Rectal smooth muscle tissue (tissue), 1 donor: Measurements from ENCODE around the gene GRM8.
"Not testable (repeated sequence)": the region's sequence is repeated elsewhere in the genome, so short reads cannot be mapped to it uniquely, and the experiment has no call there.

Source experiments
- H3K27ac ChIP-seq: one replicate; pipeline ENCODE4 v1.7.0; 2013; ENCODE audit warnings: low read depth, low read length, inconsistent platforms
- H3K27me3 ChIP-seq: one replicate; pipeline ENCODE4 v1.7.0; 2013; ENCODE audit warnings: low read length; ENCODE audit not compliant: control insufficient read depth, insufficient read depth
- H3K36me3 ChIP-seq: one replicate; pipeline ENCODE4 v1.7.0; 2013; ENCODE audit warnings: low read length; ENCODE audit not compliant: control insufficient read depth, insufficient read depth
- H3K4me1 ChIP-seq: one replicate; pipeline ENCODE4 v1.7.0; 2013; ENCODE audit warnings: low read length; ENCODE audit not compliant: control insufficient read depth, insufficient read depth
- H3K4me3 ChIP-seq: one replicate; pipeline ENCODE4 v1.7.0; 2013; ENCODE audit warnings: low read length
- H3K9ac ChIP-seq: one replicate; pipeline ENCODE4 v1.7.0; 2013; ENCODE audit warnings: low read length

Gene GRM8

DNA sequence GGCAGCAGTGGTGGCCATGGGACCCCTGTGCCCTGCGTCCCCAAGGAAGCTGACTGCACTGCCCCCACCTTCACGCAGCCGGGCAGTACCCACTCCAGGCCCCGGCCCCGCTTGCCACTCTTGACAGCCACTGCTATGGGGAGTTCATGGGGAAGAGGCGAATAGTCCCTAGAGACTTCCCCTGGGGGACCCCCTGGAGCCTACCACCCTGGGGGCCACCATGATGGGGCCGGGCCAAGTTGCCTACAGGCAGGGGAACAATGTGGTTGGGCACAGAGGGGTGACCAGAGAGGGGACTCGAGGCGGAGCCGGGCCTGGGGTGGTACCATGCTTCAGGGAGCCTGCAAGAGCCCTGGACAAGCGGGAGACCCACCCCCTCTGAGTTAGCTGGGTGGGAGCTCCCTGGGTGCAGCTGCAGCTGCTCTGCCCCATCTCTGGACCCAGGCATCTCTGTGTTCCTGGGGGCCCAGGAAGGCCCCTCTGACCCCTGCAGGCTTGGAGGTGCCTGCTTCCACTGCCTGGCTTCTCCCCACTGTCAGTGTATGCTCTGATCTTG is 567.6 kb downstream of the GRM8 start:
- no peak overlapping the region for H3K4me3 ChIP-seq
- no peaks in the 10 kb centered on the region for H3K27me3 ChIP-seq
- H3K4me1 ChIP-seq = no peaks in the 10 kb centered on the region
- no peak overlapping the region for H3K9ac ChIP-seq
- no peak overlapping the region for H3K27ac ChIP-seq
- H3K36me3 ChIP-seq = no peaks in the 10 kb centered on the region

DNA sequence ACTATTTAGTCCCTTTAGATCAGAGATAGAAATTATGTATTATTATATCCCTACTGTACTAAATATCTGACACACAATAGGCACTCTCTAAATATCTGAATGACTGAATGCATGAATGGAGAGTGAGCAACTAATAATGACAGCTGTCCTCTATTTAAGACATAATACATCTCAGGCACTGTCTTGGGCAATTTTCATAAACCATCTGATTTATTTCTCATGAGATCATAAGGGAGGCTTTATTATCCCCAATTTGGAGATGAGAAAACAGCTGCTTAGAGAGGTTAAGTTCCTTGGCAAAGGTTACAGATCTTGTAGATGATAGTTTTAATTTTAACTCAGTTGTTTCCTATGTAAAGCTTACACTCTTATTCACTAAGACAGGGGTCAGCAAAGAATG is 570.6 kb downstream of the GRM8 start:
- H3K27me3 ChIP-seq = no peaks in the 10 kb centered on the region
- no peak overlapping the region for H3K27ac ChIP-seq
- no peaks in the 10 kb centered on the region for H3K4me1 ChIP-seq
- H3K4me3 ChIP-seq = no peak overlapping the region
- H3K9ac ChIP-seq = no peak overlapping the region
- H3K36me3 ChIP-seq = no peaks in the 10 kb centered on the region

DNA sequence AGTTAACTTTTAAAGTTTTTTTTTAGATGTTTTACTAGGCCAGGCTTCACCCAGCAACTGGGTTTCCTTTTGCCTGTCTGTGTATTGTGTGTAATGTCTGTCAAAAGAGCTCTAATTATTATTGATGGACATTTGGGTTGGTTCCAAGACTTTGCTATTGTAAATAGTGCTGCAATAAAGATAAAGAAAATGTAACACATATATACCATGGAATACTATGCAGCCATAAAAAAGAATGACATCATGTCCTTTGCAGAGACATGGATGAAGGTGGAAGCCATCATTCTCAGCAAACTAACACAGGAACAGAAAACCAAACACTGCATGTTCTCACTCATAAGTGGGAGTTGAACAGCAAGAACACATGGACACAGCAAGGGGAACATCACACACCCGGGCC is 584.0 kb downstream of the GRM8 start:
- H3K4me3 ChIP-seq = not testable (repeated sequence)

DNA sequence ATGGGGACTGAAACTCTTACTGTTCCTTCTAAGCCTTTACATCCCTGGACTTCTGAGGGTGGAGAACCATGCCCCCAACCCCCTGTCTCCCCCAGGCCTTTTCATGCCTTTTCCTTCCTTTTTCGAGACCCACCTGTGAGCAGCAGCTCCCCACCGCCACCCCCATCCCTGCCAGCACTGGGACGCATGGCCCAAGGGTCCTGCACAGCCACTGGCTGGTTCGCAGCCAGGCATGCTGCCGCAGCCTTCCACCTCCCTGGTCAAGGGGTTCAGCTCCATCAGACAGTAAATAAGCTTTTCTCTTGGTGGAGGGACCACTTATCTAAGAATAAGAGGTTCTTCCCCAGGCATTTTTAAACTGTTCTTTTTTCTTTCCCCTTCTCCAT is 584.4 kb downstream of the GRM8 start:
- Histone ChIP-seq H3K4me3 (no peak overlapping the region), H3K27me3 (no peaks in the 10 kb centered on the region), H3K9ac (no peak overlapping the region), H3K36me3 (no peaks in the 10 kb centered on the region), H3K27ac (no peak overlapping the region), H3K4me1 (no peaks in the 10 kb centered on the region)

More for the DNA sequence above, 584.0 kb downstream of the GRM8 start:
- H3K4me1 ChIP-seq, H3K9ac ChIP-seq, H3K27me3 ChIP-seq, H3K36me3 ChIP-seq, H3K27ac ChIP-seq: not testable (repeated sequence)

DNA sequence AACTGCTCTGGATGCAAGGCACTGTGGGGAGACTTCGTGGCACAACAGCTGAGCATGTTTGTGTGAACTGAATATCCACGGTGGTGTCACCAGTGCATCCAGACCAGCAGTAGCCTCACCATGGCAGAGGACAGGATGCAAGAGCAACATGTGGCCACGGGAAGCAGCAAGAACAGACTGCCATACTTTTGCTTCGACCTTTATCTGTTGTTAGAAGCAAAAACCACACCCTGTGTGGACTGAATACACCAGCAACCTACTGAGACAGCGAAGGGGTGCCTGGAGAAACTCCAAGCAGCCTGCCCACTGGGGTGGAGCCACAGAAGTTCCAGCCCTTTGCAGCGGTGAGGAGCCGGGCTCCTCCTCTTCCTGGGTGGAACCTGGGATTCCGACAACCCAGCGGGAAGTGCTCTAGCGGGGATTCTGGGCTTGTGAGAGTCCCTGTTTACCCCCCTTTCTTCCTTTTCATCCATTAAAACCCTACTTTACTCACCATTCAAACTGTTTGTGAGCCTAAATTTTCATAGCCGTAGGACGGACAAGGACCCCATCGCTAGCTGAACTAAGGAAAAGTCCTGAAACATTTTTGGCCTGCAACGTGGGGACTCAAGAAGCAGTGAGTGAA is 584.9 kb downstream of the GRM8 start:
- Histone ChIP-seq H3K27me3 (no peaks in the 10 kb centered on the region), H3K9ac (no peak overlapping the region), H3K36me3 (no peaks in the 10 kb centered on the region), H3K4me3 (no peak overlapping the region), H3K27ac (no peak overlapping the region), H3K4me1 (no peaks in the 10 kb centered on the region)

DNA sequence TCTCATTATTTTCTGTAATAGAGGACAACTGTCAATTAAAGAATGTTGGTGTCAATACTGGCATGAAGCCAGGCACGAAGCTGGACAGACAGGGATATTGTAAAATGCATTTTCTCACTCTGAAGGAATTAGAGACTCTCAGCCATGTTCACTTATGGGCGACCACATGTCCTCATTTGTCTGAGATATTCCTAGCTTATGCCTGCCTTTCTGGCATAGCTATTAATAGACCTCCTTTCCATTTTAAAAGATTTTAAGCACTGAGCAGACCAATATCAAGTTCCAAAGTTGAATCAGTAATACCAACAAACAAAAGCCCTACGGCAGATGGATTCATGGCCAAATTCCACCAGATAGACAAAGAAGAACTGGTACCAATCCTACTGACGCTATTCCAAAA is 589.9 kb downstream of the GRM8 start:
- no peak overlapping the region for H3K4me3 ChIP-seq
- no peak overlapping the region for H3K27ac ChIP-seq
- H3K27me3 ChIP-seq = no peaks in the 10 kb centered on the region
- no peaks in the 10 kb centered on the region for H3K4me1 ChIP-seq
- H3K9ac ChIP-seq = no peak overlapping the region
- H3K36me3 ChIP-seq = no peaks in the 10 kb centered on the region

DNA sequence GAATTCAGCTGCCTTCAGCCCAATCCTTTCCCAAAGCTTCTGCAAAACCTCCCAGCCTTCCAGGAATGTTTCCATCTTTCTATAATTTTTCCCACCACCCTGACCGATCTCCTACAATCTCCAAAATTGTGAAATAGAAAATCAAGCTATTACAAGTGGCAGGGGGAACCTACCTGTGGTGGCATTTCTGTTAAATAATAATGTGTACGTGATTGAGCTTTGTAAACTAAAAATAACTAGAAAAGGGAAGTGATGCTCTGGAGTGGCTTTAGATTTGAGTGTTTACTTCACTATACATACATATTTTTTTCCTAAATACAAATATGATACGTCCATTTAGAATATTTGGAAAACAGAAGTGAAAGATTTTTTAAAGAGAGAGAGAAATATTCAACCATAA is 593.6 kb downstream of the GRM8 start:
- H3K4me3 ChIP-seq = no peak overlapping the region
- no peak overlapping the region for H3K9ac ChIP-seq
- H3K4me1 ChIP-seq = no peaks in the 10 kb centered on the region
- H3K36me3 ChIP-seq = no peaks in the 10 kb centered on the region
- no peak overlapping the region for H3K27ac ChIP-seq
- H3K27me3 ChIP-seq = no peaks in the 10 kb centered on the region

DNA sequence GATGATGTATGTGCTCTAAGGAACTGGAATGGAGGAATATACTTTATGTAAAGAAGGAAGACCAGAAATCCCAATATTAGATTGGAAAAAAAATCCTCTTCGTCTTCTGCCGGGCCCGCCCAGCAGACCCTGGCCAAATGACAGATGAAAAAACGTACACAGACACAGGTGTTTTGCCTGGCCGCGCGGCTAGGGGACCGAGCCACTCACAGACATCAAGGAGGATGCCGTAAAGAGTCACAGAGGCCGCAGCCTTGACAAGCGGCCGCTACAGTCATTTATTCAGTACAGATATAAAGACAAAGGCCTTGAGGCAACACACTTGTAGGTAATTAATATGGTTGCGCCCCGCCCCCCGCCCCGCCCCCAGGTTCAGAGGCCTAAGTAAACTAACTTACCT is 594.1 kb downstream of the GRM8 start:
- Histone ChIP-seq H3K4me1 (no peaks in the 10 kb centered on the region), H3K27me3 (no peaks in the 10 kb centered on the region)

DNA sequence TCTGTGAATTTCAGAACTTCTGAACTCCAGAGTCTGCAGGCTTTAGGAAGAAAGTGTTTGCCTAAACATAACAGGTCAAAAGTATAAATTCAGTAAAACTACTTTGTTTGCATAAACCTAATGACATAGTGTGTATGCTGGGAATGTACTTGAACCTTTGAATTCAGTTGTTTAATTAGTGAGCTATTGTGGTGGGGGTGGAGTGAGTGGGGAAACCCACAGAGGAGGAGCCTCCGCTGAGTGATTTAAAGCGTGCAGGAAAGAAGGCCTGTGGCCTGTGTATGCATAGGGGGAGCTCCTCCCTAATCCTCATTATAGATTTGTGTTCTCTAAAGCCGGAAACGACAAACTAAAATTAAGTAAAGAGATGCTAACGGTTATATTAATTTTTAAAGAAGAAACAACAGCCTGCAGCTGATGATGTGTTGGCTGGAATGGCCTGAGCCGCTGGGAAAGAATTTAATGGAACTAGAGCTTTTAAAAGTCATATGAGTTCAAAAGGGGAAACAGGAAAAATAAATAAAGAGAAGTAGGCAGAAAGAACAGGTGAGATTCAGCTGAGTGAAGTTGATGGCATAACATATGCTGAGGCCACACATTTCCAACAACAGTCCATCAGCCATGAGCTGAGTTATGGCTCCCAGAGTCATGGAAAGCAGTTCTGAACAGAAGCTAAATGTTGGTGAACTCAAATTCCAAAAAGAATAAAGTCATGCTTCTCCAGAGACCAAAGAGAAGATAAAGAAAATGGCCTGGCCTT is 595.0 kb downstream of the GRM8 start:
- Histone ChIP-seq H3K4me3 (no peak overlapping the region), H3K4me1 (no peaks in the 10 kb centered on the region)

More for the DNA sequence above, 594.1 kb downstream of the GRM8 start:
- no peak overlapping the region for H3K27ac ChIP-seq
- H3K36me3 ChIP-seq = no peaks in the 10 kb centered on the region
- H3K9ac ChIP-seq = no peak overlapping the region
- no peak overlapping the region for H3K4me3 ChIP-seq

DNA sequence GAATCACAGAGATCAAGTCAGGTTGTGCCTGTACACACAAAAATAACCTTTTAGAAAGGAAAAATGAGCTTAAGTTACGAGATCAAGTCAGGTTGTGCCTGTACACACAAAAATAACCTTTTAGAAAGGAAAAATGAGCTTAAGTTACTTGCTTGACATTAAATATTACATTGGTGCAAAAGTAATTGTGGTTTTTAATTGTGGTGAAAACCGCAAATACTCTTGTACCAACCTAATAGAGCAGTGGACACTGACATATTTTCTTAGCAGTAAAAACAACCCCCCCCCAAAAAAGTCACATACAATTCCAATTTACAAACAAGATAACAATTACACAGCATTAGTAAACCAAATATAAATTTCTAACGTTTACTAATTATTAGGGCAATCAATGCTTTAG is 595.6 kb downstream of the GRM8 start:
- Histone ChIP-seq H3K4me3 (no peak overlapping the region), H3K4me1 (no peaks in the 10 kb centered on the region), H3K27me3 (no peaks in the 10 kb centered on the region), H3K36me3 (no peaks in the 10 kb centered on the region), H3K9ac (no peak overlapping the region), H3K27ac (no peak overlapping the region)

More for the DNA sequence above, 595.0 kb downstream of the GRM8 start:
- H3K36me3 ChIP-seq = no peaks in the 10 kb centered on the region
- H3K9ac ChIP-seq = no peak overlapping the region
- H3K27ac ChIP-seq = no peak overlapping the region
- H3K27me3 ChIP-seq = no peaks in the 10 kb centered on the region

DNA sequence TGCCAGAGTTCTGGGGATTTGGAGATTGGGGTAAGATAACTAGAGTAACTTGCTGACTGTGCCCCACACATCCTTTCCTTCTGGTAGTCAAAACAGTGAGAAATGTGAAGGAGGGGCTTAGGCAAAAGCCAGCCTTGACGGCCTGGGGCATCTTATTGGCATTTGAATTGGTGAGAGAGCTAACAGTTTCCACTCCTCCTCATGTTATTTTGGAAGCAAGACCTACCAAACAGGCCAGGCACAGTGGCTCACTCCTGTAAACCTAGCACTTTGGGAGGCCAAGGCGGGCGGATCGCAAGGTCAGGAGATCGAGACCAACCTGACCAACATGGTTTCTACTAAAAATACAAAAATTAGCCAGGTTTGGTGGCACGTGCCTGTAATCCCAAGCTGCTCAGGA is 596.6 kb downstream of the GRM8 start:
- no peak overlapping the region for H3K9ac ChIP-seq
- no peaks in the 10 kb centered on the region for H3K36me3 ChIP-seq
- no peaks in the 10 kb centered on the region for H3K4me1 ChIP-seq
- no peaks in the 10 kb centered on the region for H3K27me3 ChIP-seq
- no peak overlapping the region for H3K4me3 ChIP-seq
- no peak overlapping the region for H3K27ac ChIP-seq

DNA sequence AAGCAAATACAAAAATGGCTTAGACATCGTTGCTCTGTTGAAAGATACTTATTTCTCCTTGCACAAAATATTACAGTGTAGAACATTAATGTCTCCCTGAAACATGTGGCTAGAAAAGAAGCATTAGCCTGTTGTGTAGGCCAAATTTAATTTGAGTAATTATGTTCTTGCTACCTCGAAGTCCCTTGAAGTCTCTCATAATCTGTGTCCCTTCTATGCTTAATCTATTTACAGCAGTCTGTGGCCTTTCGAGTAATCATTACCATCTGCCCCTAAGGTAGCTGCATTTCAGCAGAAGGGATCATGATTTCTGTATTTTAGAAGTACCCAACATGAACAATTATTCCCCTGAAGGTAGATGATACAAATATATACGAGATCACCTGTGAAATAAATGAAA is 615.2 kb downstream of the GRM8 start:
- H3K27ac ChIP-seq = no peak overlapping the region
- H3K36me3 ChIP-seq = no peaks in the 10 kb centered on the region
- no peak overlapping the region for H3K4me3 ChIP-seq

DNA sequence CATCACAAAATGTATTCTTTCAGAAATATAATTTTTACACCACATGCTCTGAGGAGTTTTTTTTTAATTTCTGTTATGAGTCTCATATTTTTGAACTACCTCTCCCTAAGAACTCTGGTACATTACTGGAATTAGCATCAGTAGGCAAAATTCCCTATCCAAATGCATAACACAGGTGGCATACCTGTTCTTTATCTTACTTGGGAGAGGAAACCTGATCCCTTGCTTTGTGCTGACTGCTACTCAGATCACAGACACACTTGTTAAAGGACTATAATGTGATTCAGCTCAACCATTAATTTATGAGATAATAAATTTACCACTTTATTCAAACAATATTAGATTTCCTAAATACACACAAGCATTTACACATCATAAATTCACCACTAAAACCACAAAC is 617.2 kb downstream of the GRM8 start:
- Histone ChIP-seq H3K27ac (no peak overlapping the region), H3K36me3 (no peaks in the 10 kb centered on the region), H3K4me3 (no peak overlapping the region), H3K9ac (no peak overlapping the region), H3K4me1 (no peaks in the 10 kb centered on the region), H3K27me3 (no peaks in the 10 kb centered on the region)

More for the DNA sequence above, 615.2 kb downstream of the GRM8 start:
- Histone ChIP-seq H3K9ac (no peak overlapping the region), H3K27me3 (no peaks in the 10 kb centered on the region), H3K4me1 (no peaks in the 10 kb centered on the region)
